GM19395 (cell line): ENCODE measurements around the gene SDC3.
"Not testable (repeated sequence)": the region's sequence is repeated elsewhere in the genome, so short reads cannot be mapped to it uniquely, and the experiment has no call there.

Experiments used
- ATAC-seq: cut with Tn5 transposase; IDR thresholded peaks from one replicate; pipeline ENCODE4 v1.9.1; 2021; ENCODE audit warnings: mild to moderate bottlenecking, moderate library complexity; ENCODE audit not compliant: unreplicated experiment

SDC3 gene

GRCh38 chr1:30877205-30877912 is 31.2 kb downstream of the SDC3 start:
- ATAC-seq, result no peak

GRCh38 chr1:30876451-30877204 is 31.9 kb downstream of the SDC3 start:
- no peak for ATAC-seq

GRCh38 chr1:30875916-30876315 is 32.6 kb downstream of the SDC3 start:
- no peak for ATAC-seq

- no peak for ATAC-seq
Measured at GRCh38 chr1:30875197-30875596, 33.4 kb downstream of the SDC3 start.

GRCh38 chr1:30874176-30874575 is 34.4 kb downstream of the SDC3 start:
- no peak for ATAC-seq

GRCh38 chr1:30872948-30873263 is 35.7 kb downstream of the SDC3 start:
- ATAC-seq, result no peak

GRCh38 chr1:30872033-30872947 is 36.3 kb downstream of the SDC3 start:
- ATAC-seq, result no peak

GRCh38 chr1:30871276-30871871 is 37.2 kb downstream of the SDC3 start:
- no peak for ATAC-seq

GRCh38 chr1:30870656-30871055 is 37.9 kb downstream of the SDC3 start:
- no peak for ATAC-seq

GRCh38 chr1:30870035-30870434 is 38.5 kb downstream of the SDC3 start:
- no peak for ATAC-seq

- no peak for ATAC-seq
Measured at GRCh38 chr1:30868833-30869435, 39.6 kb downstream of the SDC3 start.

GRCh38 chr1:30868057-30868456 is 40.5 kb downstream of the SDC3 start:
- ATAC-seq, result not testable (repeated sequence)

GRCh38 chr1:30867537-30867936 is 41.0 kb downstream of the SDC3 start:
- ATAC-seq, result no peak

- ATAC-seq, result no peak
Measured at GRCh38 chr1:30866594-30866993, 42.0 kb downstream of the SDC3 start.

- ATAC-seq, result no peak
Measured at GRCh38 chr1:30864681-30865080, 43.9 kb downstream of the SDC3 start.

GRCh38 chr1:30863858-30864604 is 44.5 kb downstream of the SDC3 start:
- ATAC-seq, result no peak

- no peak for ATAC-seq
Measured at GRCh38 chr1:30860320-30860652, 48.3 kb downstream of the SDC3 start.

GRCh38 chr1:30857964-30858363 is 50.6 kb downstream of the SDC3 start:
- no peak for ATAC-seq

- ATAC-seq, result no peak
Measured at GRCh38 chr1:30857062-30857461, 51.5 kb downstream of the SDC3 start.

- ATAC-seq, result no peak
Measured at GRCh38 chr1:30856260-30856790, 52.2 kb downstream of the SDC3 start.
